Gastroesophageal sphincter (tissue), 4 donors: ENCODE measurements around the gene ARHGAP42. TPM values are rescaled to one million over a fixed set of nuclear protein-coding genes. Genes with fewer than 3 reads are reported as not detected.

Experiments used
- ATAC-seq: fragments of 150-250 bp; one replicate; pipeline ENCODE4 v1.9.1; 2016; ENCODE audit warnings: mild to moderate bottlenecking, moderate library complexity
- H3K27ac ChIP-seq, 4 donors: fragments of 200-600 bp; sonication (generic) in 3 of 4; 1 replicate in 3 of 4; 2 replicates in 1 of 4; pipeline ENCODE4 v1.5.1; 2016 to 2019
- H3K27me3 ChIP-seq: fragments of 200-600 bp; sonication (generic); one replicate; pipeline ENCODE4 v1.5.1; 2019
- H3K36me3 ChIP-seq, 2 donors: fragments of 200-600 bp; sonication (generic); one replicate each; pipeline ENCODE4 v1.5.1; 2019; ENCODE audit warnings: control low read depth in 1 of 2
- H3K4me1 ChIP-seq, 3 donors: fragments of 200-600 bp; sonication (generic); 1 replicate in 2 of 3; 2 replicates in 1 of 3; pipeline ENCODE4 v1.5.1; 2016 to 2019; ENCODE audit warnings: control low read depth in 2 of 3
- H3K4me3 ChIP-seq, 2 donors: fragments of 200-600 bp; sonication (generic); one replicate each; pipeline ENCODE4 v1.5.1; 2019; ENCODE audit warnings: mild to moderate bottlenecking in 1 of 2, moderate library complexity in 1 of 2
- H3K9me3 ChIP-seq, 3 donors: fragments of 200-600 bp; sonication (generic); one replicate each; pipeline ENCODE4 v1.5.1; 2017 to 2019; ENCODE audit warnings: control low read depth in 2 of 3
- EP300 ChIP-seq: sonication (generic); formaldehyde crosslinking; IDR thresholded peaks from one replicate; pipeline ENCODE4 v1.6.1; 2017; ENCODE audit warnings: antibody characterized with exemption, mild to moderate bottlenecking
- POLR2A ChIP-seq, 2 donors: fragments of 450-650 bp; IDR thresholded peaks; one replicate each; pipeline ENCODE4 v1.6.1; 2017; ENCODE audit warnings: antibody characterized with exemption in 2 of 2, mild to moderate bottlenecking in 2 of 2, moderate library complexity in 1 of 2
- POLR2AphosphoS5 ChIP-seq: sonication (generic); formaldehyde crosslinking; IDR thresholded peaks from one replicate; pipeline ENCODE4 v1.6.1; 2017; ENCODE audit warnings: antibody characterized with exemption
- WGBS, 2 donors: methylation state at CpG; one replicate each; pipeline ENCODE4 v1.1.5; 2018; ENCODE audit warnings: low coverage in 1 of 2; 5-methylcytosine and 5-hydroxymethylcytosine counted together
- total RNA-seq, 4 donors: library from RNA; depleted of rRNA; stranded (reverse); fragments of >200 nt; gene quantifications; one replicate each; pipeline ENCODE4 v1.1.0, GENCODE V29; 2016
- TF ChIP-seq, protein P1 (sequence below), 4 experiments: fragments of 200-600 bp in 2 of 4; fragments of 450-650 bp in 2 of 4; sonication (generic) in 1 of 4; IDR thresholded peaks; one replicate each; pipeline ENCODE4 v1.5.1; 2017 to 2019; ENCODE audit warnings: antibody characterized with exemption in 4 of 4, mild to moderate bottlenecking in 2 of 4, moderate library complexity in 2 of 4

ARHGAP42 gene
- total RNA-seq, 4 donors from 2014 or later, result 6.3 to 29.1 (median 9.9) TPM

DNA sequence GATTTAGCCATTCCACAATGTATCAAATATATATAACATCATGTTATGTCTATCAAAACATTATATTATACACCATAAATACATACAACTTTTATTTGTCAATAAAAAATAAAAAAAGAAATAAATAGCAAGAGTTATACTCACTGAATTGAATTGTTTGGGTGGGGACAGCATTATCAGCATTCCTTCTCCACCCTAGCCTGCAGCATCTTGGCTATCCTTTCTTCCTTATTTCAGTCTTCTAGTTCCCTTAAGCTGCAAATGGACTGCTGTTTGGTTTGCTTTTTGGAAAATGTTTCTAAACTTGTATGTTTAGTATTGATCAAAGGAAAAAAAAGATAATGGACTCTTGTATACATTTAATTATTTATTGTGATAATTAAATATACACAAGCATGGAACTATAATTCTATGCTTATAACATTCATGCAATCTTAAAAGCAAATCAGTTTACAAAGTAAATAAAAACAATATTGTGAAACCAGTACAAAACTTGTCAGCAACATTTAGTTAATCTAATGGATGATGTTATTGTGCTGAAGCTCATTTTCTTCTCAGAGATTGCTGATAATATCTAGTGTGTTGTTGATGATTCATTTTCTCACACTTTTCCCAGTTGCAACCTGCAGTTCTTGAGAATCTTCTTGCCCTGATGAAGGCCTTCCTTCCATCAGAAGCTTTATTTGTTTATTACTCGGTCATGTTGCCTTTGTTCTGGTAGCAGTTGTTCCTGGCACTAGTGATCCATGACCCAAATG lies 5.0 kb downstream of the ARHGAP42 start:
- Histone ChIP-seq H3K9me3 (no peaks in the 10 kb centered on the region), H3K27me3 (no peaks in the 10 kb centered on the region), H3K4me1 (peaks cover 0 to 24% (median 3%) of the 10 kb centered on the region in 3 donors), H3K27ac (no peak overlapping the region), H3K4me3 (no peak overlapping the region), H3K36me3 (no peaks in the 10 kb centered on the region)
- TF ChIP-seq, protein P1, sequence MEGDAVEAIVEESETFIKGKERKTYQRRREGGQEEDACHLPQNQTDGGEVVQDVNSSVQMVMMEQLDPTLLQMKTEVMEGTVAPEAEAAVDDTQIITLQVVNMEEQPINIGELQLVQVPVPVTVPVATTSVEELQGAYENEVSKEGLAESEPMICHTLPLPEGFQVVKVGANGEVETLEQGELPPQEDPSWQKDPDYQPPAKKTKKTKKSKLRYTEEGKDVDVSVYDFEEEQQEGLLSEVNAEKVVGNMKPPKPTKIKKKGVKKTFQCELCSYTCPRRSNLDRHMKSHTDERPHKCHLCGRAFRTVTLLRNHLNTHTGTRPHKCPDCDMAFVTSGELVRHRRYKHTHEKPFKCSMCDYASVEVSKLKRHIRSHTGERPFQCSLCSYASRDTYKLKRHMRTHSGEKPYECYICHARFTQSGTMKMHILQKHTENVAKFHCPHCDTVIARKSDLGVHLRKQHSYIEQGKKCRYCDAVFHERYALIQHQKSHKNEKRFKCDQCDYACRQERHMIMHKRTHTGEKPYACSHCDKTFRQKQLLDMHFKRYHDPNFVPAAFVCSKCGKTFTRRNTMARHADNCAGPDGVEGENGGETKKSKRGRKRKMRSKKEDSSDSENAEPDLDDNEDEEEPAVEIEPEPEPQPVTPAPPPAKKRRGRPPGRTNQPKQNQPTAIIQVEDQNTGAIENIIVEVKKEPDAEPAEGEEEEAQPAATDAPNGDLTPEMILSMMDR (IDR thresholded peaks at IDR 0.05), result no peak
- TF ChIP-seq POLR2A (IDR thresholded peaks at IDR 0.05), result no peak
- no peak for TF ChIP-seq POLR2AphosphoS5
- no peak for TF ChIP-seq EP300
- ATAC-seq, result no peak
- WGBS, 2 donors, result 56 to 100% methylated on average over 1 of the region's 1 CpG

DNA sequence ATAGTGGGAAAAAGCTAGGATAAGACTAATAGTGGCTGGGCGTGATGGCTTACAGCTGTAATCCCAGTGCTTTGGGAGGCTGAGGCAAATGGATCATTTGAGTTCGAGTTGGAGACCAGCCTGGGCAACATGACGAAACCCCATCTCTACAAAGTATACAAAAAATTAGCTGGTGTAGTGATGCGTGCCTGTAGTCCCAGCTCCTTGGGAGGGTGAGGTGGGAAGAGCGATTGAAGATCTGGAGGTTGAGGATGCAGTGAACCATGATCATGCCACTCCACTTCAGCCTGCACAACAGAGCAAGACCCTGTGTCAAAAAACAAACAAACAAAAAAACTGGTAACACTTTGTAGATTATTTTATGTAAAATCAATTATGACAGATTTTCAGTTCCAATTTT lies 8.8 kb downstream of the ARHGAP42 start:
- 80 to 87% methylated on average over 2 to 4 of the region's 5 CpGs for WGBS, 2 donors
- ATAC-seq, result no peak
- Histone ChIP-seq H3K27ac (no peak overlapping the region), H3K27me3 (no peaks in the 10 kb centered on the region), H3K4me3 (no peak overlapping the region), H3K9me3 (no peaks in the 10 kb centered on the region), H3K36me3 (peaks cover 0 to 6% of the 10 kb centered on the region in 2 donors), H3K4me1 (no peaks in the 10 kb centered on the region)
- TF ChIP-seq POLR2A (IDR thresholded peaks at IDR 0.05) (no peak), EP300 (no peak), POLR2AphosphoS5 (no peak)
- TF ChIP-seq, protein P1 (IDR thresholded peaks at IDR 0.05), result no peak

DNA sequence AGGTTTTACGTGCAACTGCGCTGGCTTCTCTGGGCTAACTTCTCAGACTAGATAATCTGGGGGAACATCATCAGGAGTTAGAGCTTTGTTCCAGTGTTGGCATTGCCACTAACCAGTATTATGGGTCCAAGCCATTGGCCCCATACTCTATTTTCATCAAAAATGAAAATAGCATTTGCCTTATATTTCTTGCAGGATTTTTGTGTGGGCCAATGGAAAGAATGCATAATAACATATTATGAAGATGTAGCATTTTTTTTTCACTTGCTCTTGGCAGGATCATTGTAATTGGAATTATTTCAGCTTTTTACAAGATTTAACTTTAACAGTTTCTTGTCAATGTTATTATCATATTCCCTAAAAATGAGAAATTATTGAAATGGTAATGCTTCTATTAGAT lies 16.1 kb downstream of the ARHGAP42 start:
- Histone ChIP-seq H3K27ac (no peak overlapping the region), H3K4me1 (no peaks in the 10 kb centered on the region), H3K9me3 (no peaks in the 10 kb centered on the region), H3K27me3 (no peaks in the 10 kb centered on the region), H3K4me3 (no peak overlapping the region), H3K36me3 (peaks cover 0 to 8% of the 10 kb centered on the region in 2 donors)
- no peak for ATAC-seq
- 88% methylated on average over 2 of the region's 2 CpGs; no CpG with 5 or more reads in 1 of the 2 donors for WGBS, 2 donors
- TF ChIP-seq POLR2AphosphoS5, result no peak
- TF ChIP-seq, protein P1 (IDR thresholded peaks at IDR 0.05), result no peak
- TF ChIP-seq EP300, result no peak
- TF ChIP-seq POLR2A (IDR thresholded peaks at IDR 0.05), result no peak

DNA sequence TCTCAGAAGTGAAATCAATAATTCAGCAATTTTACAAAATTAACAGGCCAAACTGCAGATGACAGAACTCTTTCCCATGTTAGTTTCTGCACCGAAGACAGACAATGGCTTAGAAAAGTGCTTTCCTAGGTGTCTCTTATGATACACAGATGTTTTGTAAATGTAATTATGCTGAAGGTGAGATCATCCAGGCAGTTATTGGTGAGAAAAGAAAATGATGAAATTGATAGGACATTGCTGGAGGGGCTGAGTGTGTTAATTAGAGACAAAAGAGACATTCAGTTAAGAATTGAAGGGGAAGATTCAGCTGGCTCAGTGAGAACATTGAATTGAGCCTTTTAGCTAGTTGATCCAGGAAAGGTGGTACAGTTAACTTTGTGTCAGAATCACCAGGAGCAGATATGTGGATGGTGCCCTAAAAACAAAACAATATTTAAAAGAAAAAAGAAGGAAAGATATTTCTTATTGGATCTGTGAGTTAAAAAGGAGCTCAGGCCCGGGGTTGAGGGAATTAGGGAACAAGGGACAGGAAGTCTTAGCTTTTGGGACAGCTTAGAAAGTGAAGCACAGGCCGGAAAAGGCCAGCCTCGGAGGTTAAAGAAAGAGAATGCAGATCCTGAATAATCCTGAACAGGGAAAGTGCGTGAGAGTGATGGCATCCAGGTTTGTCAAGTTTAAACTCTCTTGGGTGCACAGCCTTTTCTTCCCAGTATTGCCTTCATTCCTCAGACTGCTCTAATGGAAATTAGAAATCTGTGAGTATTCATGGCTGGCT lies 16.9 kb downstream of the ARHGAP42 start:
- H3K4me1 ChIP-seq, result no peaks in the 10 kb centered on the region
- H3K9me3 ChIP-seq, result no peaks in the 10 kb centered on the region
- no peak for ATAC-seq
- 67 to 81% methylated on average over 5 of the region's 5 CpGs for WGBS, 2 donors
- peak overlapping the region in 1 of 4 donors; percentile 14 for H3K27ac ChIP-seq
- peaks cover 0 to 8% of the 10 kb centered on the region in 2 donors for H3K36me3 ChIP-seq
- no peak overlapping the region for H3K4me3 ChIP-seq
- H3K27me3 ChIP-seq, result no peaks in the 10 kb centered on the region
- TF ChIP-seq POLR2A (IDR thresholded peaks at IDR 0.05) (no peak), EP300 (no peak), POLR2AphosphoS5 (no peak)
- TF ChIP-seq, protein P1 (IDR thresholded peaks at IDR 0.05), result no peak
